ENCODE results near the gene HS1BP3. TPM values are rescaled to one million over a fixed set of nuclear protein-coding genes. Genes with fewer than 3 reads are reported as not detected.
A peak's percentile ranks its signal among the peaks of the same experiment; 100 is the strongest.

The HS1BP3 gene
- polyA plus RNA-seq, 6 donors from 2014 or later = 10.8 to 23.3 (median 16.0) TPM

DNA sequence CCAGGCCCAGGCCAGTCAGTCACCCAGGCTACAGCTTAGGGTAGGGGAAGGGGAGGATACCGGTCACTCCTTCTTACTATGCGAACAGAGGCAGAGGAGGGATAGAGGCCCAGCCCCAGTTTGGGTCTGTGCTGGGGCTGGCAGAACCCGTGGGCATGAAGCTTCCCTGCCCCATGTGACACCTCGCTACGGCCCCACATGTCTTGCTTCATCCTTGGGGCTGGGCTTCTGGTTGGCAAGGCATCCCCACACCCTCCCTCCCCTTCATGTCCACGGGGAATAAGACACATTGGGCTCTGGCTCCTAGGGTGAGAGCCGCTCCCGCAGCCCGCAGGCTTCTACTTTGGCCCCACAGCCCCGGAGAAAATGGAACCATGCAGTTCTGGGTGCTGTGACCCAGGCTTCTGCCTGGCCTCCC, 32.4 kb downstream of the HS1BP3 start:
- H3K27me3 Mint-ChIP-seq = no peaks in the 10 kb centered on the region
- H3K27ac Mint-ChIP-seq = no peak overlapping the region
- no peak for ATAC-seq (ENCODE audit: low read depth in 2 of 2)
- no peak for DNase-seq
- peaks cover 7 to 12% of the 10 kb centered on the region in 2 donors for H3K36me3 Mint-ChIP-seq
- H3K4me1 Mint-ChIP-seq = peaks cover 5 to 8% (median 7%) of the 10 kb centered on the region in 3 donors
- H3K9me3 Mint-ChIP-seq = no peaks in the 10 kb centered on the region
- no peak overlapping the region for H3K4me3 Mint-ChIP-seq

- H3K27me3 Mint-ChIP-seq = no peaks in the 10 kb centered on the region
- no peaks in the 10 kb centered on the region for H3K9me3 Mint-ChIP-seq
- H3K27ac Mint-ChIP-seq = no peak overlapping the region
- H3K4me1 Mint-ChIP-seq = peaks cover 5 to 8% (median 7%) of the 10 kb centered on the region in 3 donors
- ATAC-seq (ENCODE audit: low read depth in 2 of 2) (no peak), DNase-seq (no peak)
- no peak overlapping the region for H3K4me3 Mint-ChIP-seq
- H3K36me3 Mint-ChIP-seq = peaks cover 7 to 12% of the 10 kb centered on the region in 2 donors
Observed at GRCh38 chr2:20617892-20618467, 32.9 kb downstream of the HS1BP3 start.

GRCh38 chr2:20617081-20617575, 33.8 kb downstream of the HS1BP3 start:
- H3K27me3 Mint-ChIP-seq = no peaks in the 10 kb centered on the region
- no peaks in the 10 kb centered on the region for H3K9me3 Mint-ChIP-seq
- ATAC-seq (ENCODE audit: low read depth in 2 of 2) (no peak), DNase-seq (no peak)
- peaks cover 5 to 8% (median 7%) of the 10 kb centered on the region in 3 donors for H3K4me1 Mint-ChIP-seq
- peak overlapping the region in 1 of 6 donors; percentile 51 for H3K27ac Mint-ChIP-seq
- H3K36me3 Mint-ChIP-seq = peaks cover 7 to 12% of the 10 kb centered on the region in 2 donors
- H3K4me3 Mint-ChIP-seq = no peak overlapping the region

GRCh38 chr2:20616341-20616871, 34.5 kb downstream of the HS1BP3 start:
- Mint-ChIP-seq H3K4me1 (peaks cover 5 to 8% (median 7%) of the 10 kb centered on the region in 3 donors), H3K36me3 (peaks cover 7 to 12% of the 10 kb centered on the region in 2 donors), H3K27me3 (no peaks in the 10 kb centered on the region), H3K4me3 (no peak overlapping the region), H3K9me3 (no peaks in the 10 kb centered on the region), H3K27ac (no peak overlapping the region)
- no peak for DNase-seq
- ATAC-seq (ENCODE audit: low read depth in 2 of 2) = no peak

DNA sequence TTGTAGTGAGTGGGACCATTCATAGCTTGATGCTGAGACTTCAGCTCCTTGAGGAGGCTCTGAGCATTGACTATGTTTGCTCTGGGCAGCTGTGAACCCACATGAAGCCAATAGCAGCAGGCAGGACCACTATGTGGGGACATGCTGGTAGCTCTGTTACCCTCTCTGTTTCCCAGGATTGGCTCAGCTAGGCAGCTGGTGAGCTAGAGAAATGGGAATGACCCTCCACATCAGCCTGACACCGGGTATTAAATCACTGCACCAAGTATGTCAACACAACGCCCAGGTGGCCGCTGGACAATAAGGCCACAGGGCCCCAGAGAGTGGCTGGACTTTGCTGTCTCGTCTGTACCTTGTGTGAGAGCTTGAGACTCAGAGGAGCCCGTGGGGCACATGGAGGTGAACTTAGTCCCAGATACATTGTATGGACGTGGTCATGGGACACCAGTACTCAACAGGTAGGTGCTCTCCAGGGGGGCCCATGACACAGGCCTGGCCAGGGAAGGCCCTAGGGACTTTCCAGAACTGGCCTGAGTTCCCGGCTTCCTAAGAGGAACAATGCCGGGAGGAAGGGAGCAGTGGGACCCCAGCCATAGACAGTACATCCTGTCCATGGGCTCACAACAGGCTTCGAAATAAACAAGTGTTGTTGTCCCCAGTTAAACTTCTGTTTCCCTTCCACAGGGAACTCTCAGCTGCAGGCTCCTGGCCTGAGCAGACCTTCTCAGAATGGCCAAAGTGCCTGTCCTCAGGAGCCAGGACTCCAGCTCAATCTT, 35.2 kb downstream of the HS1BP3 start:
- DNase-seq (no peak), ATAC-seq (ENCODE audit: low read depth in 2 of 2) (no peak)
- Mint-ChIP-seq H3K4me1 (peaks cover 5 to 8% (median 7%) of the 10 kb centered on the region in 3 donors), H3K27me3 (no peaks in the 10 kb centered on the region), H3K4me3 (no peak overlapping the region), H3K36me3 (peaks cover 4 to 7% of the 10 kb centered on the region in 2 donors), H3K9me3 (no peaks in the 10 kb centered on the region), H3K27ac (no peak overlapping the region)

GRCh38 chr2:20615068-20615465, 35.8 kb downstream of the HS1BP3 start:
- no peak for ATAC-seq (ENCODE audit: low read depth in 2 of 2)
- H3K27ac Mint-ChIP-seq = no peak overlapping the region
- H3K27me3 Mint-ChIP-seq = no peaks in the 10 kb centered on the region
- peaks cover 5 to 8% (median 7%) of the 10 kb centered on the region in 3 donors for H3K4me1 Mint-ChIP-seq
- H3K9me3 Mint-ChIP-seq = no peaks in the 10 kb centered on the region
- H3K4me3 Mint-ChIP-seq = no peak overlapping the region
- no peak for DNase-seq
- peaks cover 0 to 1% of the 10 kb centered on the region in 2 donors for H3K36me3 Mint-ChIP-seq

GRCh38 chr2:20614201-20615067, 36.5 kb downstream of the HS1BP3 start:
- DNase-seq (no peak), ATAC-seq (ENCODE audit: low read depth in 2 of 2) (peak; percentile 30 to 50)
- Mint-ChIP-seq H3K4me3 (no peak overlapping the region), H3K9me3 (no peaks in the 10 kb centered on the region), H3K27me3 (no peaks in the 10 kb centered on the region), H3K27ac (peak overlapping the region in 2 of 6 donors; percentile 14 to 87), H3K4me1 (peaks cover 5 to 8% (median 7%) of the 10 kb centered on the region in 3 donors), H3K36me3 (no peaks in the 10 kb centered on the region)

DNA sequence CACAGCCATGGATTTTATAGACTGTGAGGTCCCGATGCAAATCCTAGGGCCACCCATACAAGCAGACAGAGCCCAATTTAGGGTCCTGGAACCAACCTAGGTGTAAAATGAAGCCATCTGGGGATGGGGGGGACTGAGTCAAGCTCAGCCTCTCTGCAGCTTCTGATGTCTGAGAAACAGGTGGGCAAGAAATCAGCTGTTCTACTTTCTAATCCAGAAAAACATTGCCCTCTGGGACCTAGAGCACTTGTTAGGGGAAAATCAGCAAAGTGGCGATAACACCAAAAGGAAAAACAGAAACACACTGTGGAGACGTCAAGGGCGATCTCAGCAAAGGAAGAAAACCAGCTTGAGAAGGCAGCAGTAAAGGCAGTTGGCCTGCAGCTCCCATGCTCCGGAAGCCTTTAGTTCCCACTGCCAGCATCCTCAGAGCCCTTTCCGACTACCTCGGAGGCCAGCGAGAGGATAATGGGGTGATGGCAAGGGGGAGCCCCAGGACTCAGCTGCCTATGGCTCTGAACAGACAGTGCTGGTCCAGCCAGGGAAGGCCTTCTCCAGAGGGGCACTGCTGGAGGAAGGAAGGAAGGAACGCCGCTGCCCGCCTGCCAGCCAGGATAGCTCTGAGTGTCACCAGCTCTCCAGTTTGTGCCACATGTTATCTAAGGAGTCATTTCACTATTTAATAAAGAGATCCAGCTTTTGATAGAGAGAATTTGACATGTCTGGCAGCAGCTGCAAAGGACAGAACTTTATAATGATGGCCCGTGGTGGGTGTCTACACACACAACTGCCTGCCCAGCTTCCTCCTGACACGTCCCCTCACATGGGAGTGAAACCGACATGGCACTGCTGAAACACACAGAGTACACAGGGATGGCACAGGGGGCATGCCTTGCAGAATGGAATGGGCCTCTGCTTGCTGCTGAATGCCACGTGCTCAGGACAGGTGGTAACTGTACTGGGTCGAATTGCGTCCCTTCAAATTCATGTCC, 37.7 kb downstream of the HS1BP3 start:
- peaks cover 0 to 7% of the 10 kb centered on the region in 2 donors for H3K36me3 Mint-ChIP-seq
- H3K9me3 Mint-ChIP-seq = peaks cover 0 to 6% (median 0%) of the 10 kb centered on the region in 7 donors
- H3K27me3 Mint-ChIP-seq = no peaks in the 10 kb centered on the region
- ATAC-seq (ENCODE audit: low read depth in 2 of 2) = no peak
- H3K4me3 Mint-ChIP-seq = no peak overlapping the region
- no peak for DNase-seq
- H3K4me1 Mint-ChIP-seq = peaks cover 5 to 8% (median 7%) of the 10 kb centered on the region in 3 donors
- H3K27ac Mint-ChIP-seq = peak overlapping the region in 2 of 6 donors; percentile 30 to 89

- peaks cover 5 to 8% (median 7%) of the 10 kb centered on the region in 3 donors for H3K4me1 Mint-ChIP-seq
- peaks cover 0 to 15% of the 10 kb centered on the region in 2 donors for H3K36me3 Mint-ChIP-seq
Observed at GRCh38 chr2:20611844-20612356, 39.0 kb downstream of the HS1BP3 start.

GRCh38 chr2:20611077-20611843, 39.6 kb downstream of the HS1BP3 start:
- H3K4me3 Mint-ChIP-seq = no peak overlapping the region
- peaks cover 5 to 8% (median 7%) of the 10 kb centered on the region in 3 donors for H3K4me1 Mint-ChIP-seq
- H3K27me3 Mint-ChIP-seq = no peaks in the 10 kb centered on the region
- H3K9me3 Mint-ChIP-seq = peaks cover 0 to 6% (median 0%) of the 10 kb centered on the region in 7 donors
- DNase-seq (no peak), ATAC-seq (ENCODE audit: low read depth in 2 of 2) (no peak)
- H3K27ac Mint-ChIP-seq = peak overlapping the region in 1 of 6 donors; percentile 74
- peaks cover 0 to 15% of the 10 kb centered on the region in 2 donors for H3K36me3 Mint-ChIP-seq

More at GRCh38 chr2:20611844-20612356, 39.0 kb downstream of the HS1BP3 start:
- DNase-seq (no peak), ATAC-seq (ENCODE audit: low read depth in 2 of 2) (no peak)
- peaks cover 0 to 6% (median 0%) of the 10 kb centered on the region in 7 donors for H3K9me3 Mint-ChIP-seq
- no peaks in the 10 kb centered on the region for H3K27me3 Mint-ChIP-seq
- H3K4me3 Mint-ChIP-seq = no peak overlapping the region
- H3K27ac Mint-ChIP-seq = no peak overlapping the region

DNA sequence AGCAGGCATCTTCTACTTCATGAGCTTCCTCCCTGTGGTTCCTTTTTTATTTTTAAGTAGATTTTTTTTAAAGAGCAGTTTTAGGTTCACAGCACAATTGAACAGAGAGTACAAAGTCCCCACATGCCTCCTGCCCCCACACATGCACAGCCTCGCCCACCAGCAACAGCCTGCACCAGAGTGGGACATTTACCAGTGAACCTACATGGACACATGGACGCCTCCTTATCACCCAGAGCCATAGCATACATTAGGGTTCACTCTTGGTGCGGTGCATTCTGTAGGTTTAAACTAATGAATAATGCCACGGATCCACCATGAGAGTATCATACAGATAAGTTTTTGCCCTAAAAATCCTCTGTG, 40.9 kb downstream of the HS1BP3 start:
- ATAC-seq (ENCODE audit: low read depth in 2 of 2) = no peak
- peaks cover 5 to 8% (median 7%) of the 10 kb centered on the region in 3 donors for H3K4me1 Mint-ChIP-seq

More for the DNA sequence above, 40.9 kb downstream of the HS1BP3 start:
- no peak for DNase-seq
- Mint-ChIP-seq H3K27me3 (peaks cover 0 to 4% (median 0%) of the 10 kb centered on the region in 3 donors), H3K36me3 (peaks cover 0 to 15% of the 10 kb centered on the region in 2 donors), H3K27ac (no peak overlapping the region), H3K9me3 (peaks cover 0 to 6% (median 0%) of the 10 kb centered on the region in 7 donors), H3K4me3 (no peak overlapping the region)

Measured in naive B cell (primary cell).